Endothelial cell of umbilical vein (primary cell): ENCODE data around the gene SLC24A3.

ENCODE experiments used
- JUN ChIP-seq: IDR thresholded peaks from 2 replicates; pipeline ENCODE4 v1.6.1; 2011; ENCODE audit warnings: borderline replicate concordance, low read depth; ENCODE audit not compliant: insufficient read length, insufficient read depth
- POLR2A ChIP-seq: IDR thresholded peaks from 2 replicates; pipeline ENCODE4 v1.6.1; 2012; ENCODE audit warnings: low read depth, mild to moderate bottlenecking, control low read depth, low read length
- POLR2AphosphoS5 ChIP-seq: IDR thresholded peaks from 2 replicates; pipeline ENCODE4 v1.6.1; 2012; ENCODE audit warnings: low read depth, mild to moderate bottlenecking, control low read depth, low read length, moderate library complexity; ENCODE audit not compliant: insufficient read depth
- TF ChIP-seq, protein P1 (sequence below), 2 donors: IDR thresholded peaks; 1 replicate in 1 of 2; 2 replicates in 1 of 2; pipeline ENCODE4 v1.5.1; 2011; ENCODE audit warnings: low read length in 2 of 2, mild to moderate bottlenecking in 2 of 2, moderate library complexity in 2 of 2, control low read depth in 1 of 2, inconsistent platforms in 1 of 2, low read depth in 1 of 2; ENCODE audit not compliant: insufficient read depth in 1 of 2; ENCODE audit errors: extremely low read depth in 1 of 2
- TF ChIP-seq, protein P2 (sequence below): IDR thresholded peaks from 2 replicates; pipeline ENCODE4 v1.6.1; 2011; ENCODE audit not compliant: insufficient read depth, insufficient read length

DNA sequence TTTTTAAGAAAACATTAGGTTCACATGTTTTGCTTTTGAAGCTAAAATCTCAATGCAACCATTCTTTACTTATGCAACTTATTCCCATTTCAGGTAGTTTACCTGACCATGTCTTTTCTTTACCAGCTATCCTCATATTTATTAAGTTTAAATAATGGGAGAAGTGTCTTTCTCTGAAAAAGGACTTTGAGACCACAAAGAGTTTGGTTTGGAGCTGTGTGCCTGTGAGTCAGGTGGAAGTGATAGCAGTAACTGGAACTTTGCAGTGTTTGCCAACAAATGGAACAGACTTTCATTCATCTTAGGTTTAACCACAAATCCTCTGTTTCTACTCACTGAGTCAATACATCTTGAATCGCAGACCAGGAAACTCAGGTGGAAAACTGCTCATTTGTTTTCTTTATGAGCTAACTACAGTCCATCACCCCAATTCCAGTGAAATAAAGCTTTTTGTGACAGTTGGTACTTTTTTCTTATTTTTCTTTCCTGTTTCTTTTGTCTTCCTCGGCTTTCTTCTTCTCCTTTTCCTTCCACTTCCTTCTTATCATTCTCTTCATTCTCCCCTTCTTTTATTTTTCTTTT lies 397.3 kb downstream of the SLC24A3 start:
- TF ChIP-seq, protein P1, sequence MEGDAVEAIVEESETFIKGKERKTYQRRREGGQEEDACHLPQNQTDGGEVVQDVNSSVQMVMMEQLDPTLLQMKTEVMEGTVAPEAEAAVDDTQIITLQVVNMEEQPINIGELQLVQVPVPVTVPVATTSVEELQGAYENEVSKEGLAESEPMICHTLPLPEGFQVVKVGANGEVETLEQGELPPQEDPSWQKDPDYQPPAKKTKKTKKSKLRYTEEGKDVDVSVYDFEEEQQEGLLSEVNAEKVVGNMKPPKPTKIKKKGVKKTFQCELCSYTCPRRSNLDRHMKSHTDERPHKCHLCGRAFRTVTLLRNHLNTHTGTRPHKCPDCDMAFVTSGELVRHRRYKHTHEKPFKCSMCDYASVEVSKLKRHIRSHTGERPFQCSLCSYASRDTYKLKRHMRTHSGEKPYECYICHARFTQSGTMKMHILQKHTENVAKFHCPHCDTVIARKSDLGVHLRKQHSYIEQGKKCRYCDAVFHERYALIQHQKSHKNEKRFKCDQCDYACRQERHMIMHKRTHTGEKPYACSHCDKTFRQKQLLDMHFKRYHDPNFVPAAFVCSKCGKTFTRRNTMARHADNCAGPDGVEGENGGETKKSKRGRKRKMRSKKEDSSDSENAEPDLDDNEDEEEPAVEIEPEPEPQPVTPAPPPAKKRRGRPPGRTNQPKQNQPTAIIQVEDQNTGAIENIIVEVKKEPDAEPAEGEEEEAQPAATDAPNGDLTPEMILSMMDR (IDR thresholded peaks at IDR 0.05; ENCODE audit: extremely low read depth in 1 of 2, insufficient read depth in 1 of 2, low read depth in 1 of 2, low read length in 2 of 2) = no peak
- TF ChIP-seq POLR2AphosphoS5 (no peak), JUN (no peak), POLR2A (no peak)
- TF ChIP-seq, protein P2, sequence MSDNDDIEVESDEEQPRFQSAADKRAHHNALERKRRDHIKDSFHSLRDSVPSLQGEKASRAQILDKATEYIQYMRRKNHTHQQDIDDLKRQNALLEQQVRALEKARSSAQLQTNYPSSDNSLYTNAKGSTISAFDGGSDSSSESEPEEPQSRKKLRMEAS = no peak
